Stimulated activated effector memory CD8-positive, alpha-beta T cell treated with anti-CD3 and anti-CD28 coated beads, Interleukin-12 subunit alpha, Interleukin-12 subunit beta, amount 100 ng/mL, for 72 hours (primary cell): ENCODE data around the gene OSCP1.
A peak's percentile ranks its signal among the peaks of the same experiment; 100 is the strongest.

Experiments used
- ATAC-seq: fragments of 150-1000 bp; cut with Tn5 transposase; 2 replicates; pipeline ENCODE4 v1.10.0; 2021
- DNase-seq, 2 donors: peaks; one replicate each; pipeline ENCODE4 v3.0.0; 2021 to 2022; ENCODE audit warnings: low spot score in 2 of 2
- H3K27ac Mint-ChIP-seq: one replicate; pipeline ENCODE4 v1.8.0; 2022; ENCODE audit warnings: mild to moderate bottlenecking, mixed read lengths
- H3K36me3 Mint-ChIP-seq: one replicate; pipeline ENCODE4 v1.8.0; 2022; ENCODE audit warnings: mild to moderate bottlenecking, mixed read lengths
- H3K4me1 Mint-ChIP-seq: one replicate; pipeline ENCODE4 v1.8.0; 2022; ENCODE audit warnings: mixed read lengths
- H3K4me3 Mint-ChIP-seq: one replicate; pipeline ENCODE4 v1.8.0; 2022; ENCODE audit warnings: mild to moderate bottlenecking, mixed read lengths
- H3K9me3 Mint-ChIP-seq: one replicate; pipeline ENCODE4 v1.8.0; 2022; ENCODE audit warnings: mixed read lengths

The OSCP1 gene

GRCh38 chr1:36463803-36464604 is 13.8 kb upstream of the OSCP1 start, which contains the start of gene MRPS15:
MRPS15 (minus strand) TSS chr1:36464384; CDS start chr1:36464275, 109 bp downstream.
- DNase-seq: peak; percentile 87 to 95
- H3K4me1 Mint-ChIP-seq: peaks cover 45% of the 10 kb centered on the region
- H3K27ac Mint-ChIP-seq: peak within 1 kb of the TSS; percentile 99
- ATAC-seq: peak; percentile 96
- peaks cover 36% of the 10 kb centered on the region for H3K36me3 Mint-ChIP-seq
- peak within 1 kb of the TSS; percentile 100 for H3K4me3 Mint-ChIP-seq
- no peaks in the 10 kb centered on the region for H3K9me3 Mint-ChIP-seq

- H3K4me1 Mint-ChIP-seq: peaks cover 51% of the 10 kb centered on the region
- DNase-seq (no peak), ATAC-seq (no peak)
- peaks cover 42% of the 10 kb centered on the region for H3K36me3 Mint-ChIP-seq
- H3K9me3 Mint-ChIP-seq: no peaks in the 10 kb centered on the region
- peak overlapping the region; percentile 100 for H3K4me3 Mint-ChIP-seq
- peak overlapping the region; percentile 99 for H3K27ac Mint-ChIP-seq
Measured at GRCh38 chr1:36463463-36463802, 13.2 kb upstream of the OSCP1 start.

GRCh38 chr1:36458910-36459309 is 8.7 kb upstream of the OSCP1 start:
- DNase-seq: peak in 1 of 2 donors; percentile 66
- no peaks in the 10 kb centered on the region for H3K9me3 Mint-ChIP-seq
- ATAC-seq: peak; percentile 96
- H3K4me1 Mint-ChIP-seq: peaks cover 51% of the 10 kb centered on the region
- H3K36me3 Mint-ChIP-seq: peaks cover 69% of the 10 kb centered on the region
- H3K27ac Mint-ChIP-seq: peak overlapping the region; percentile 89
- peak overlapping the region; percentile 47 for H3K4me3 Mint-ChIP-seq

GRCh38 chr1:36457691-36458090 is 7.4 kb upstream of the OSCP1 start:
- Mint-ChIP-seq H3K27ac (peak overlapping the region; percentile 89), H3K4me1 (peaks cover 43% of the 10 kb centered on the region), H3K36me3 (peaks cover 69% of the 10 kb centered on the region), H3K4me3 (no peak overlapping the region), H3K9me3 (no peaks in the 10 kb centered on the region)
- ATAC-seq (no peak), DNase-seq (no peak)

GRCh38 chr1:36456391-36456928 is 6.2 kb upstream of the OSCP1 start:
- peaks cover 46% of the 10 kb centered on the region for H3K4me1 Mint-ChIP-seq

GRCh38 chr1:36455386-36455785 is 5.1 kb upstream of the OSCP1 start:
- H3K9me3 Mint-ChIP-seq: no peaks in the 10 kb centered on the region
- H3K36me3 Mint-ChIP-seq: peaks cover 53% of the 10 kb centered on the region
- H3K4me3 Mint-ChIP-seq: no peak overlapping the region
- no peak for ATAC-seq
- H3K4me1 Mint-ChIP-seq: peaks cover 39% of the 10 kb centered on the region
- H3K27ac Mint-ChIP-seq: peak overlapping the region; percentile 14
- DNase-seq: no peak

More at GRCh38 chr1:36456391-36456928, 6.2 kb upstream of the OSCP1 start:
- ATAC-seq (no peak), DNase-seq (no peak)
- Mint-ChIP-seq H3K4me3 (no peak overlapping the region), H3K36me3 (peaks cover 61% of the 10 kb centered on the region), H3K9me3 (no peaks in the 10 kb centered on the region), H3K27ac (peak overlapping the region; percentile 62)

GRCh38 chr1:36453600-36454388 is 3.5 kb upstream of the OSCP1 start:
- DNase-seq: no peak
- Mint-ChIP-seq H3K36me3 (peaks cover 48% of the 10 kb centered on the region), H3K4me3 (no peak overlapping the region), H3K4me1 (peaks cover 35% of the 10 kb centered on the region), H3K27ac (peak overlapping the region; percentile 52), H3K9me3 (no peaks in the 10 kb centered on the region)
- ATAC-seq: no peak

- H3K9me3 Mint-ChIP-seq: no peaks in the 10 kb centered on the region
- H3K4me1 Mint-ChIP-seq: peaks cover 28% of the 10 kb centered on the region
- H3K27ac Mint-ChIP-seq: no peak overlapping the region
- H3K36me3 Mint-ChIP-seq: peaks cover 40% of the 10 kb centered on the region
- DNase-seq: no peak
- H3K4me3 Mint-ChIP-seq: no peak overlapping the region
- no peak for ATAC-seq
Measured at GRCh38 chr1:36453051-36453450, 2.8 kb upstream of the OSCP1 start.

- H3K4me3 Mint-ChIP-seq: peak overlapping the region; percentile 80
- peak overlapping the region; percentile 96 for H3K27ac Mint-ChIP-seq
- DNase-seq (no peak), ATAC-seq (no peak)
- no peaks in the 10 kb centered on the region for H3K9me3 Mint-ChIP-seq
- H3K4me1 Mint-ChIP-seq: peaks cover 20% of the 10 kb centered on the region
- H3K36me3 Mint-ChIP-seq: peaks cover 21% of the 10 kb centered on the region
Measured at GRCh38 chr1:36450919-36451305, 661 bp upstream of the OSCP1 start.

GRCh38 chr1:36448530-36449056 is 1.7 kb downstream of the OSCP1 start:
- Mint-ChIP-seq H3K27ac (peak overlapping the region; percentile 4), H3K9me3 (no peaks in the 10 kb centered on the region), H3K36me3 (peaks cover 10% of the 10 kb centered on the region), H3K4me1 (peaks cover 20% of the 10 kb centered on the region), H3K4me3 (no peak overlapping the region)
- ATAC-seq (no peak), DNase-seq (no peak)

- no peak overlapping the region for H3K4me3 Mint-ChIP-seq
- peaks cover 10% of the 10 kb centered on the region for H3K36me3 Mint-ChIP-seq
- DNase-seq (no peak), ATAC-seq (no peak)
- H3K9me3 Mint-ChIP-seq: no peaks in the 10 kb centered on the region
- H3K27ac Mint-ChIP-seq: no peak overlapping the region
- H3K4me1 Mint-ChIP-seq: peaks cover 18% of the 10 kb centered on the region
Measured at GRCh38 chr1:36447450-36447849, 2.8 kb downstream of the OSCP1 start.

GRCh38 chr1:36446746-36447145 is 3.5 kb downstream of the OSCP1 start:
- ATAC-seq (no peak), DNase-seq (no peak)
- Mint-ChIP-seq H3K4me1 (peaks cover 14% of the 10 kb centered on the region), H3K9me3 (no peaks in the 10 kb centered on the region), H3K27ac (no peak overlapping the region), H3K36me3 (peaks cover 10% of the 10 kb centered on the region), H3K4me3 (no peak overlapping the region)

GRCh38 chr1:36446271-36446670 is 4.0 kb downstream of the OSCP1 start:
- Mint-ChIP-seq H3K4me3 (no peak overlapping the region), H3K9me3 (no peaks in the 10 kb centered on the region), H3K4me1 (peaks cover 9% of the 10 kb centered on the region), H3K27ac (no peak overlapping the region), H3K36me3 (peaks cover 10% of the 10 kb centered on the region)
- DNase-seq (no peak), ATAC-seq (no peak)

- H3K4me1 Mint-ChIP-seq: no peaks in the 10 kb centered on the region
- DNase-seq (no peak), ATAC-seq (no peak)
- no peak overlapping the region for H3K4me3 Mint-ChIP-seq
- H3K27ac Mint-ChIP-seq: no peak overlapping the region
- H3K36me3 Mint-ChIP-seq: no peaks in the 10 kb centered on the region
- no peaks in the 10 kb centered on the region for H3K9me3 Mint-ChIP-seq
Measured at GRCh38 chr1:36443297-36443696, 7.0 kb downstream of the OSCP1 start.

- no peaks in the 10 kb centered on the region for H3K4me1 Mint-ChIP-seq
- no peak overlapping the region for H3K27ac Mint-ChIP-seq
- H3K9me3 Mint-ChIP-seq: no peaks in the 10 kb centered on the region
- H3K36me3 Mint-ChIP-seq: no peaks in the 10 kb centered on the region
- H3K4me3 Mint-ChIP-seq: no peak overlapping the region
- ATAC-seq (no peak), DNase-seq (no peak)
Measured at GRCh38 chr1:36442337-36442736, 7.9 kb downstream of the OSCP1 start.
